Adipose tissue (tissue), 3 donors: Measurements from ENCODE around the gene ATRN. TPM values are rescaled to one million over a fixed set of nuclear protein-coding genes. Genes with fewer than 3 reads are reported as not detected.

Source experiments
- H3K27ac ChIP-seq: one replicate; pipeline ENCODE4 v1.5.1; 2013; ENCODE audit warnings: low read depth, low read length
- WGBS, 3 donors: extraction: QIAGEN DNeasy Blood & Tissue Kit; methylation state at CpG; one replicate each; pipeline ENCODE4 v1.1.7; 2013; 5-methylcytosine and 5-hydroxymethylcytosine counted together
- polyA plus RNA-seq, 3 donors: library from polyadenylated mRNA; stranded (reverse); fragments of 200-250 nt; gene quantifications; one replicate each; pipeline ENCODE4 v1.2.3, GENCODE V29; 2013
- donor health status: healthy with polysubstance abuse.
- donor health status: Bipolar disorder and iron deficiency.
- donor health status: healthy.

Gene ATRN
- polyA plus RNA-seq, 3 donors, result 4.3 to 11.6 (median 9.4) TPM

GRCh38 chr20:3551681-3552434 is 81.0 kb downstream of the ATRN start:
- H3K27ac ChIP-seq, result no peak overlapping the region

DNA sequence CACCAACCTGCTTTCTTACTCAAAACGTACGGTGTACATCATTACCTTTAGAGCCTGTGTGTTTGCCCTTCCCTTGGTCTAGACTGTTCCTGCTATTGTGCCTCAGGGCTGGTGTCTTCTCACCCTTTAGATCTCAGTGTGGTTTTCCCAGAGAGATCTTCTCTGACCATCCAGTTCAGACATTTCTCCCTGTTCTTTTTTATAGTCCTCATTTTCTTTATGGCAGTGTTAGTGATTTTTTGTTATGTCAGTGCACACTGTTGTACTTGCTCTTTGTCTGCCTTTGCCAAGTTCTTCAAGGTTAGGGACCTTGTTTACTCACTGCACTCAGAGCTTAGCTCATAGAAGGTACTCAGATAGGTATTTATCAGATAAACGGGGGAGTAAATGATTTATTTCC is 82.8 kb downstream of the ATRN start:
- 39 to 64% (median 60%) methylated on average over 3 of the region's 3 CpGs for WGBS, 3 donors
- no peak overlapping the region for H3K27ac ChIP-seq

DNA sequence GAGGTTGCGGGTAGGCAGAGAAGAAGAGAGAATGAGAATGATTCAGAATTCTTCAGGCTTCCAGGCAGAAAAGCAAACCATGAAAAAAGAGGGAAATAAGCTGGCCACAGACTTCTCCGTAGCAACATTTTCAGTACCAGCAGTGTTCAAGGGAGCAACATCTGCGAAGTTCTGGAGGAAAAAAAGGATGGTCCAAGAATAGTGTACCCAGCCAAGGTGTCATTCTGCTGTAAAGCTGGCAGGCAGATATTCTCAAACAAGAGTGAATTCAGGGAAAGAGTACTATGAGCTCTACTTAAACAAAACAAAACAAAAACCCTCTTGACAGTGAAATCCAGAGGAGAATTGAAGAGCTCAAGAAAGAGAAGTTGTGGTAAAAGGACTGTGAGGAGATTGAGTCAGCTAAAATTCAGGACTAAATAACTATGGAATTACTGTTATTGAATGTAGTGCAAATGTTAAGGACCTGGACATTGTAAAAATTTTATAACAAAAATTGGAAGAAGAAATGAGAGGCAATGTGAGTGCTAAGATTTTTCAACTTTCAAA is 86.5 kb downstream of the ATRN start:
- no peak overlapping the region for H3K27ac ChIP-seq
- WGBS, 3 donors, result 56 to 89% (median 72%) methylated on average over 3 of the region's 3 CpGs

GRCh38 chr20:3559231-3559630 is 88.4 kb downstream of the ATRN start:
- WGBS, 3 donors, result 27 to 71% (median 65%) methylated on average over 1 of the region's 1 CpG
- H3K27ac ChIP-seq, result no peak overlapping the region

DNA sequence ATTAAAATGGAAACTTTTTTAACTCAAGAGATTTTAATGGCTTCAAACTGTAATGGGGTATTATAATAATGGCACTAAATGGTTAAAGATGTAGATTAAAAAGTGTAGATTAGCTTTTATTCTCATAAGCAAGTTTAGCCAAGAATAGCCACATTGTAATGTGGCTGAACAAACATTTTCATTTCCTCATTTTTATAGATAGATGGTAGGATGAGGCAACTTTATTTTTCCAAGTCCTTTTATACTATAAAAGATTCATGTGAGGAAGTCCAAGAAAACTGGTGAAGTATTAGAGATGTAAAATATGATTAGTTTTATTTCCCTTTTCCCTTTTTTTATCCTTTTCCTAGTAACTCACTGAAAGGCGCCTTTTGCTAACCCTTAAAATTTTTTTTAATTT is 88.8 kb downstream of the ATRN start:
- H3K27ac ChIP-seq, result no peak overlapping the region
- 86 to 100% (median 88%) methylated on average over 1 of the region's 1 CpG for WGBS, 3 donors

GRCh38 chr20:3560162-3560561 is 89.3 kb downstream of the ATRN start:
- WGBS, 3 donors, result 91 to 96% (median 94%) methylated on average over 3 of the region's 3 CpGs
- no peak overlapping the region for H3K27ac ChIP-seq

- 88 to 100% (median 92%) methylated on average over 1 of the region's 1 CpG for WGBS, 3 donors
- H3K27ac ChIP-seq, result no peak overlapping the region
Observed at GRCh38 chr20:3560578-3560977, 89.8 kb downstream of the ATRN start.

DNA sequence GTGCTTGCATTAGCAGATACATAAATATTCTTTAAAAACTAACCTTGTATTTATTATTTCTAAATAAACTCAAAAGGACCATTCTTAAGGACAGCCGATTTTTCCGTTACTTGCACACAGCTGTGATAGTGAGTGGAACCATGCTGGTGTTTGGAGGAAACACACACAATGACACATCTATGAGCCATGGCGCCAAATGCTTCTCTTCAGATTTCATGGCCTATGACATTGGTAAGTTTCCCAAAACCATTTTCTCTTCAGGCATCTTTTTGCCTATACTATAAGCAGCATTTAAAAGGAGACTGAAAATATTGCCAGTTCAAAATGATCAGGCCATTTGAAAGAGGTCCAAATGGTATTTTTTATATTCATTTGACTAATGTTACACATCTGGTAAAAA is 92.3 kb downstream of the ATRN start:
- WGBS, 3 donors, result 86 to 95% (median 92%) methylated on average over 3 of the region's 3 CpGs
- H3K27ac ChIP-seq, result no peak overlapping the region

DNA sequence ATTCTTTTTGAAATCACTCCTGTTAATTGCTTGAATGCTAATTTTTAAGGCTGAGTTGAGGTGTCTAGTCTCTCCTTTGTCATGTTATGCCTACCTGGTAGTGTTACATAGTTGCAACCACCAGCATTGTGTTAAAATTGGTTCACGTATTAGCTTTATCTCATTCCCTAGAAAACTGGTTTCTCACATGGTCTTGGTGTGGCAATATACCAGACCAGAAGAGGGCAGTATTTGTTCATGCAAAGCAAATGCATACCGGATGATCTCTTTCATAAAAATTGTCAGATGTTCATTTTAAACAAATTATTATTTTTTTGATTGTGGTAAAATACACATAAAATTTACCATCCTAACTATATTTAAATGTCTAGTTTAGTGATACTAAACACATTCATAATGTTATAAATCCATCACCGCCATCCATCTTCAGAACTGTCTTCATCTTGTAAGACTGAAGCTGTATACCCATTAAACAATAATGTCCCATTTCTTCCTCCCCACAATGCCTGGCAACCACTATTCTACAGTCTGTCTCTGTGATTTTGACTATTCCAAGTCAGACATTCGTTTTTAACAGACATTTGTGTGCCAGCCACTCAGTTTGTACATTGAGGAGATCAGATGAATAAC is 92.8 kb downstream of the ATRN start:
- WGBS, 3 donors, result 57 to 64% (median 60%) methylated on average over 4 of the region's 4 CpGs
- H3K27ac ChIP-seq, result no peak overlapping the region

GRCh38 chr20:3565851-3566250 is 95.0 kb downstream of the ATRN start:
- H3K27ac ChIP-seq, result no peak overlapping the region
- WGBS, 3 donors, result 74 to 97% (median 97%) methylated on average over 2 of the region's 2 CpGs

DNA sequence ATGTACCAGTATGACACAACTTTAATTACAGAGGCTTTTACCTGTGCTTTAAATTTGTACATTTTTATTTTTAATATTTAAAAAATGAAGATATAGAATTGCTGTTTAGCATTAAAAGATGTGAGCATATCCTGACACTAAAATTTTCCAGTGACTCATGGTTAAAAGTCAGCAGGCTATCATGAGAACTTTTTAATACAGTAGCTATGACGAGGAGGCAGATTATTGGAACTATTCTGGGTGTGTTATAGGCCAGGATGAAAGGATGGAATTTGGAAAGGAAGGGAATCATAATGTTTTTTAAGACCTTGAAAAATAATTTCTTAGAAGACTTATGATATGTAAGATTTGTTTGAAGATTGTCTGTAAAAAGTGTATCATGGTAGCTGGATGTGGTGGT is 101.3 kb downstream of the ATRN start:
- 81 to 86% (median 82%) methylated on average over 1 of the region's 1 CpG for WGBS, 3 donors
- no peak overlapping the region for H3K27ac ChIP-seq

GRCh38 chr20:3576363-3576762 is 105.5 kb downstream of the ATRN start:
- no peak overlapping the region for H3K27ac ChIP-seq

- no peak overlapping the region for H3K27ac ChIP-seq
- 93 to 100% (median 100%) methylated on average over 1 of the region's 1 CpG for WGBS, 3 donors
Observed at GRCh38 chr20:3577366-3577765, 106.5 kb downstream of the ATRN start.

GRCh38 chr20:3580412-3580811 is 109.6 kb downstream of the ATRN start:
- WGBS, 3 donors, result 86 to 88% (median 88%) methylated on average over 3 of the region's 3 CpGs
- no peak overlapping the region for H3K27ac ChIP-seq

DNA sequence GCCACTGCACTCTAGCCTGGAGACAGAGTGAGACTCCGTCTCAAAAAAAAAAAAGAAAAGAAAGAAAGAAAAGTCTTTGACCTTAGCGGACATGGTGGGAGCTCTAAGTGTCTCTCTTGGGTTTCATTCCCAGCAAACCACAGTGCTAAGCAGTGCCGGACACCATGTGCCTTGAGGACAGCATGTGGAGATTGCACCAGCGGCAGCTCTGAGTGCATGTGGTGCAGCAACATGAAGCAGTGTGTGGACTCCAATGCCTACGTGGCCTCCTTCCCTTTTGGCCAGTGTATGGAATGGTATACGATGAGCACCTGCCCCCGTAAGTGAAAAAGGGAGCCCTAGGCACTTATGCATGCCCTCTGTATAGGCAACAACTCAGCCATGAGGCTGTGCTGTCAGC is 112.9 kb downstream of the ATRN start:
- whole genome bisulfite sequencing, 3 donors, result 83 to 96% (median 85%) methylated on average over 7 of the region's 7 CpGs
- H3K27ac ChIP-seq, result no peak overlapping the region

GRCh38 chr20:3586093-3586492 is 115.3 kb downstream of the ATRN start:
- H3K27ac ChIP-seq, result no peak overlapping the region

DNA sequence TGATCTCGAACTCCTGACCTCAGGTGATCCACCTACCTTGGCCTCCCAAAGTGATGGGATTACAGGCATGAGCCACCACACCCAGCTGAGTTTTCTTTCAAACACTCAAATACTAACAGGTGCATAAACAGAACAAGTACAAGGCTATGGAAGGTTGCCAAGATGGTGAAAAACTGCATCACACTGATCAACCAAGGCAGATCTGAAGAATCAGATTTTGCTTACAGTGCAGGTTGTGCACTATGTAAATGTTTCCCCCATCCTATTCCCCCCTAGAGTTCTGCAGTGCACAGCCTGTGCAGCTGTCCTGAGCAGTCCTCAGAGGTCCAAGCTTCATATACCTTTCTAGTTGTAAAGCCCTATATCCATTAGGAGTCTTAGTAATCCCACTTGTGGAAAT is 119.3 kb downstream of the ATRN start:
- 89 to 100% (median 100%) methylated on average over 1 of the region's 1 CpG for WGBS, 3 donors
- H3K27ac ChIP-seq, result no peak overlapping the region

More at GRCh38 chr20:3586093-3586492, 115.3 kb downstream of the ATRN start:
- 97 to 100% (median 98%) methylated on average over 1 of the region's 1 CpG for WGBS, 3 donors

- WGBS, 3 donors, result 93 to 98% (median 95%) methylated on average over 4 of the region's 4 CpGs
- H3K27ac ChIP-seq, result no peak overlapping the region
Observed at GRCh38 chr20:3592931-3593330, 122.1 kb downstream of the ATRN start.

GRCh38 chr20:3595541-3595940 is 124.7 kb downstream of the ATRN start:
- no peak overlapping the region for H3K27ac ChIP-seq
- WGBS, 3 donors, result 91 to 96% (median 94%) methylated on average over 4 of the region's 4 CpGs

GRCh38 chr20:3603108-3603507 is 132.3 kb downstream of the ATRN start:
- 70 to 90% (median 71%) methylated on average over 2 of the region's 2 CpGs for WGBS, 3 donors
- no peak overlapping the region for H3K27ac ChIP-seq
